NCI-H1105 treated with DMSO at 0.1 percent for 48 hours (cell line): ENCODE results near the gene C3orf62.
"Not testable (repeated sequence)": the region's sequence is repeated elsewhere in the genome, so short reads cannot be mapped to it uniquely, and the experiment has no call there.

ENCODE experiments used
- DNase-seq: peaks from one replicate; lab custom pipeline; 2025; lab: John Stamatoyannopoulos, UW

The C3orf62 gene

GRCh38 chr3:49269443-49270155 is 7.4 kb downstream of the C3orf62 start:
- no peak for DNase-seq

GRCh38 chr3:49266410-49267095 is 10.5 kb downstream of the C3orf62 start:
- no peak for DNase-seq

GRCh38 chr3:49265661-49266386 is 11.2 kb downstream of the C3orf62 start:
- DNase-seq = no peak

- no peak for DNase-seq
Measured at GRCh38 chr3:49263159-49263889, 13.7 kb downstream of the C3orf62 start.

GRCh38 chr3:49260806-49261324 is 16.2 kb downstream of the C3orf62 start:
- no peak for DNase-seq

- DNase-seq = no peak
Measured at GRCh38 chr3:49257187-49257586, 19.8 kb downstream of the C3orf62 start.

GRCh38 chr3:49255718-49256511 is 21.1 kb downstream of the C3orf62 start:
- no peak for DNase-seq

GRCh38 chr3:49255112-49255511 is 21.9 kb downstream of the C3orf62 start:
- no peak for DNase-seq

GRCh38 chr3:49253512-49253911 is 23.5 kb downstream of the C3orf62 start:
- no peak for DNase-seq

GRCh38 chr3:49248840-49249227 is 28.2 kb downstream of the C3orf62 start:
- no peak for DNase-seq

GRCh38 chr3:49244581-49245205 is 32.3 kb downstream of the C3orf62 start:
- no peak for DNase-seq

- DNase-seq = not testable (repeated sequence)
Measured at GRCh38 chr3:49240091-49240490, 36.9 kb downstream of the C3orf62 start.

- no peak for DNase-seq
Measured at GRCh38 chr3:49238274-49239127, 38.5 kb downstream of the C3orf62 start.

GRCh38 chr3:49237344-49237743 is 39.7 kb downstream of the C3orf62 start:
- DNase-seq = no peak

GRCh38 chr3:49236226-49236625 is 40.8 kb downstream of the C3orf62 start:
- no peak for DNase-seq

GRCh38 chr3:49228817-49229216 is 48.2 kb downstream of the C3orf62 start:
- not testable (repeated sequence) for DNase-seq

- no peak for DNase-seq
Measured at GRCh38 chr3:49222002-49222401, 55.0 kb downstream of the C3orf62 start.

- not testable (repeated sequence) for DNase-seq
Measured at GRCh38 chr3:49220985-49221563, 56.0 kb downstream of the C3orf62 start.

GRCh38 chr3:49219132-49219531 is 57.9 kb downstream of the C3orf62 start:
- DNase-seq = no peak
